ENCODE results near the gene SMCHD1.

GRCh38 chr18:2617401-2617998 is 38.0 kb upstream of the SMCHD1 start:
- TF ChIP-seq, protein P1, sequence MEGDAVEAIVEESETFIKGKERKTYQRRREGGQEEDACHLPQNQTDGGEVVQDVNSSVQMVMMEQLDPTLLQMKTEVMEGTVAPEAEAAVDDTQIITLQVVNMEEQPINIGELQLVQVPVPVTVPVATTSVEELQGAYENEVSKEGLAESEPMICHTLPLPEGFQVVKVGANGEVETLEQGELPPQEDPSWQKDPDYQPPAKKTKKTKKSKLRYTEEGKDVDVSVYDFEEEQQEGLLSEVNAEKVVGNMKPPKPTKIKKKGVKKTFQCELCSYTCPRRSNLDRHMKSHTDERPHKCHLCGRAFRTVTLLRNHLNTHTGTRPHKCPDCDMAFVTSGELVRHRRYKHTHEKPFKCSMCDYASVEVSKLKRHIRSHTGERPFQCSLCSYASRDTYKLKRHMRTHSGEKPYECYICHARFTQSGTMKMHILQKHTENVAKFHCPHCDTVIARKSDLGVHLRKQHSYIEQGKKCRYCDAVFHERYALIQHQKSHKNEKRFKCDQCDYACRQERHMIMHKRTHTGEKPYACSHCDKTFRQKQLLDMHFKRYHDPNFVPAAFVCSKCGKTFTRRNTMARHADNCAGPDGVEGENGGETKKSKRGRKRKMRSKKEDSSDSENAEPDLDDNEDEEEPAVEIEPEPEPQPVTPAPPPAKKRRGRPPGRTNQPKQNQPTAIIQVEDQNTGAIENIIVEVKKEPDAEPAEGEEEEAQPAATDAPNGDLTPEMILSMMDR (IDR thresholded peaks at IDR 0.05) = no peak
- TF ChIP-seq EP300 (IDR thresholded peaks at IDR 0.05) = no peak
- no peak for TF ChIP-seq POLR2AphosphoS5 (IDR thresholded peaks at IDR 0.05)
- no peak for TF ChIP-seq POLR2A (IDR thresholded peaks at IDR 0.05)
